ENCODE results near the gene GRIA2.

The GRIA2 gene

DNA sequence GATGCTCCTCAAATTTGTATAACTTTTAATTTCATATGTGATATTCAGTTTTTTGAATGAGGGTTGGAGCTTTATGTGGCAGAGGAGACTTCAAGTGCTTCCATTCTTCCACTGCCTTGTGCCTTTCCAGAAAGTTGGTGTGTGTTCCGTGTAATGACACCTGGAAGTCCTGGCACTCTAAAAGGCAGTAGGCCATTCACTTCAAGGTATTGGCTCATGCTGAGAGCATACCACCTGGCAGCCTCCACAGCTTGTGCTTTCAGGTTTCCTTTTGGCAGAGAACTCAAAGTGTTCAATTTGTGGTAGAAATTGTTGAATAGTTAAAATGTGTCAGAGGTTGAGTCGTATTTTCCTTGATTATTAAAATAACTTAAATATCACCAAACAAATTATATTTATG, 49.6 kb downstream of the GRIA2 start:
- no peak for DNase-seq

DNA sequence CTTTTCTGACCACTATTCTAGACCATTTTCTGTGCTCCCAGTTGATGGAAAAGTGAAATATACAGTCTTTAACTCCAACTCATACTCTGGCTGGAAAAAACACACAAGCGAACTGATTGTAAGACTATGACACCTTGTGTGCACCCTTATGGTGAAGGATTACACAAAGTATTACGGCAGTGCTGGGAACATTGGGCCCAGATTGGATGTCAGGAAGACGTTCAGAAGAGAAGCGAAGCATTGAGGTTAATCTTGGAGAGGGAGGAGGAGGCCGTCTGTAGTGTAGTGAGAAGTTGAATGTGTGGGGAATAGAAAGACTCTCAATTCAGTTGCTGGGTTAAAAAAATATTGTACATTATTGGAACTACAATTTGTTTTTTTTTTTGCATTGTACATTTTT, 50.0 kb downstream of the GRIA2 start:
- DNase-seq: no peak

DNA sequence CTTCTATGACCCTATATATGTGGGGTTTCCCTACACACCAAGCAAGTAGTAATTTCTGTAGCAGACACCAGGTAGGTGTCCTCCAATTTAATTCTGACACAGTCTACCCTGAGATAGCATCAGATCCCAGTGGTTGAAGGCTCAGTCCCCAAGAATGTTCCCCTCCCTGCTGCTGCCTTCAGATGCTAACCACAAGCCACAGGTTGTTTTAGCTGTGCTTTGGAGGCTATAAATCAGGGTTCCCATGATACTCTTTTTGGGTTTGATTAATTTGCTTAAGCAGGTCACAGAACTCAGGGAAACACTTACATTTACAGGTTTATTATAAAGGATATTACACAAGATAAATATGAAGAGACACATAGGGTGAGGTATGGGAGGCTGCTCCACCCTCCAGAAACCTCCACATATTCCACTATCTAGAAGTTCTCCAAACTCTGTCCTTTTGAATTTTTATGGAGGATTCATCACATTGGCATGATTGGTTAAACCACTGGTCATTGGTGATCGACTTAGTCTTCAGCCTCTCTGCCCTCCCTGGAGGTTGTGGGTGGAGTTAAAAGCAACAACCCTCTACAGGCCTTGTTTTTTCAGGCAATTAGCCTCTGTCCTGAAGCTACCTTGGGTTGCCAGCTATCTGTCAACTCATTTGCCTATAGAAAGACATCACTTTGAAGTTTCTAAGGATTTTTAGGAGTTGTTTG, 50.8 kb downstream of the GRIA2 start:
- no peak for DNase-seq

GRCh38 chr4:157280673-157281072, 60.1 kb downstream of the GRIA2 start:
- DNase-seq: no peak

DNA sequence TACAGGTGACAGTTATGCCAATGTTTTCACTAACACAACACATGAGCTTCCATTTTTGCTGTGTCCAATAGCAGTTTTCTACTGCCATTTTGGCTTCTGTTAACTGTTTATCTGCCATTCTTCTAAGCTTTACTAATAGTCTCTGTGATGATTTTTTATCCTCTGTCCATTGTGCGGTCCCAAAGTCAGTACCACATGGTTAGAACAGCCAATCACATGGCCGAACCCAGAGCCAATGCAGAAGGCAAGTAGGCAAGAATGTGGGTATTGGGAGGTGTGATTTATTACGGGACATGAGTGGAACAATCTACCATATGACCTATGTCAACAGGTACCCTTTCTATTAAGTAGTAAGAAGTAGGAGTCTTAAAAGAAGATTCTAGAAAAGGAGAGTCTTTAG, 61.5 kb downstream of the GRIA2 start:
- no peak for DNase-seq

DNA sequence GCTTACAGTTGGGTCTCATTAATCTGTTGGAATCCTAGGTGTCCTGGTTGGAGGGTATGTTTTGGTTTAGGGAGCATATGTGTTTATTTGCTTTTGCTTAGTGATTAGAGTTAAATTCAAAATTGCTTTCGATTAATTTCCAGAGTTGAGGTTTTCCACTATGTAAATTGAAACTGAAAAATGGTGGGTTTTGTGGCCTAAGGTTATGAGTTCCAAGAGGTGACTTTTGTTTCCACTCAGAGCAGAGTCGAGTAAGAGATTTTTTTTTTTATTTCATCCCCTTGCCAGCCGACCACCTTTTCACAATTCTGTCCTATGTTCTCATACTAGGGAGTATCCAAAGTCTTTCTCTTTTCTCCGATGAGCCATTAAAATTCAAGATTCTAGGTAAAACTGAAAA, 66.9 kb downstream of the GRIA2 start:
- no peak for DNase-seq

- DNase-seq: no peak
Measured at GRCh38 chr4:157290622-157291021, 70.1 kb downstream of the GRIA2 start.

DNA sequence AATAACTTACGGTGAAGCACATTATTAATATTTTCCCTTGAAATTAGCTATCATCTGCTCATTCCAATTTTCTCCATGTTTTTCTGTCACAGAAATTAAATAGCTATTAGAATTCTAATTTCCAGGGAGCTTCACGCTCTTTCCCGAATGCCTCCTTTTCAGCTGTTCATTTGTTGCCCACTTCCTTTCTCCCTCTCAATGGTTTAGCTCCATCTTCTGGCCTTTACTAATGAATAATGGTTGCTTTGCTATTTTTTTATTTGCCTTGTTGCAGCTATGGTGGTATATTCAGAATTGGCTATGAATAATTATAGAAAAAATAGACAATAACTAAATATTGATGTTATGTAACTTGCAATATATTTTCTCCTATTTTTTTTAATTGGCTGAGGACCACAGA, 70.5 kb downstream of the GRIA2 start:
- no peak for DNase-seq

DNA sequence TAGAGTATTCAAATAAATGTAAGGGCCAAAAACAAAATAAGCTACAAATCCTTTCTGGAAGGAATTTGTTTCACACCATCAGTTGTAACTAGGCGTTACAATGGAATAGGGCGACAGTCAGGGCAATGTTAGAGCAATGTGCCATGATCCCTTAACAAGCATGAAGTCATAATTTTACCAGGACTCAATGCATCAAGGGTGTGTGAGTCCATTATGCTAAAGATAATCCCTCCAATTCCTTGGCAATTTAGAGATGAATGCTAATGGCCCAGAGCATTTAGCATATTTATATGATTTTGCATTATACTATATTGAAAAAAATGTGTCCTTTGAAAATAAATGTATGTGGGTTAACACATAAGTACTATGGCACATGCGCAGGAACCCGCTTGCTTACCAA, 73.1 kb downstream of the GRIA2 start:
- DNase-seq: no peak

DNA sequence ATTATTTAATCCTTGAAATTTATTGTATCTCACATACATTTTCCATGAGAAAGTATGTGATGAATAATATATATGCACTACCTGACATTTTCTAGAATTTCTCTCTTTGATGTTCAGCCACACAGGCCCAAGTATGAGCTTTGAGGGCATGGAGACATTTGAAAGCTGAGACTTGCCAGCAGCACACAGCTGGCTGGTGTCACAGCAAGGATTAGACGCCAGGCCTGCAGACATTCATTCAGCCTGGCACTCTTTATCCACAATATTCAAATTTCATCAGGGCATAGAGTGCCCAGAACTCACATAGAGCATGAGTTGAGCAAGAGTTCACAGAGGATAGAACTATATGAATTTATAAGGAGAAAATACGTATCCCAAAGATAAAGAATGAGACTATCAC, 74.0 kb downstream of the GRIA2 start:
- DNase-seq: no peak

GRCh38 chr4:157300701-157301100, 80.2 kb downstream of the GRIA2 start:
- DNase-seq: no peak

- no peak for DNase-seq
Measured at GRCh38 chr4:157303471-157303960, 83.0 kb downstream of the GRIA2 start.

- DNase-seq: no peak
Measured at GRCh38 chr4:157304769-157305168, 84.2 kb downstream of the GRIA2 start.

- no peak for DNase-seq
Measured at GRCh38 chr4:157312702-157313101, 92.2 kb downstream of the GRIA2 start.

DNA sequence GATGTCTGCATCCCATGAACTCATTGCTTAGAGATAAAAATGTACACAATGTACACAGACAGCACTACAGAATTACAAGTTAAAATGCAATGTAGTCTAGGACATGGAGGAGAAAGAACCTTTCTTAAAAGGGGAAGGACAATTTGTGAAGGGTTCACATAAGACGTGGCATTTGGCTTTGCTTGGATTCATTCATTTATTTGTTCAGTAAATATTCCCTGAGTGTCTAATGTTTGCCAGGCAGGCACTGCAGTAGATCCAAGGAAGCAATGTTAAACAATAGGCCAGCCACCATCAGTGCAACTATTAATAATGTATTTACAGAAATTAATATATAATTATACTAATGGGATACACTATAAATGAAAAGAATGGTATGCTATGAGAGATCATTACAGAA, 94.4 kb downstream of the GRIA2 start:
- DNase-seq: no peak

- DNase-seq: no peak
Measured at GRCh38 chr4:157315968-157316367, 95.4 kb downstream of the GRIA2 start.

GRCh38 chr4:157320092-157320491, 99.6 kb downstream of the GRIA2 start:
- no peak for DNase-seq

- DNase-seq: no peak
Measured at GRCh38 chr4:157327666-157328065, 107.1 kb downstream of the GRIA2 start.

GRCh38 chr4:157357887-157358286, 137.4 kb downstream of the GRIA2 start:
- no peak for DNase-seq

- no peak for DNase-seq
Measured at GRCh38 chr4:157358439-157358838, 137.9 kb downstream of the GRIA2 start.

- DNase-seq: no peak
Measured at GRCh38 chr4:157358851-157359250, 138.3 kb downstream of the GRIA2 start.

GRCh38 chr4:157363360-157363759, 142.8 kb downstream of the GRIA2 start:
- DNase-seq: no peak

DNA sequence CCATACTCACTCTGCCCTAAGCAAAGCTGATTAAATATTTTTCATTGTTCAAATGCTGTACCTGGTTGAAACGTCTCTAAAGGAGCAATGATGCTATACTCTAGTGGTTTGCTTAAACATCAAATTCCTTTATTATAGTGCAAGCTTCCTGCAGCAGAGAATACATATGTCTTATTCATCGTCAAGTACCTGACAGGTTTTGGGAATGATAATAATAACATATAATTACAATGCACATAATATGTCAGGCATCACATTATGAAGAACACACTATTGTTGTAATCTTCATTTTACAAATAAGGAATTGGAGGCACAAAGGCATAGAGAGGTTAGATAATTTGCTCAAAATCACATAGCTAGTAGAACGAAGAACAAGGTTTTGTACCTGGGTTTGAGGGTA, 151.6 kb downstream of the GRIA2 start:
- DNase-seq: no peak

DNA sequence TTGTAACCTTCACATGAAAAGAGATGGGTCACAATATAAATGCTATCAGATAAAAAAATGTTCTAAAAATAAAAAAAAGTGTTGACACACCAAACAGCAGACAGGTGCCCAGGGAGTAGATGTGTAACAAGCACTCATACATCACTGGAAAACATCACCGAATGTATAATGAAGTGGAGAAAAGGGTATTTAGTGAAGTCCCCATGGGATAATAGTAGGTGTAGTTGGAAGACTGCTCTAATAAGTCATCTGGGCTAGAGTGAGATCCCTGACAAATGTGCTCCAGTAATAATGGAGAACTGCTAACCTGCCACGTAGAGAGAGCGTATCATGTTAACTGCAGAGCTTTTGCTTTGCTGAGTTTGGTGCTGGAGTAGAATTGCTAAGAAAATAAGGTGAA, 152.0 kb downstream of the GRIA2 start:
- no peak for DNase-seq

DNA sequence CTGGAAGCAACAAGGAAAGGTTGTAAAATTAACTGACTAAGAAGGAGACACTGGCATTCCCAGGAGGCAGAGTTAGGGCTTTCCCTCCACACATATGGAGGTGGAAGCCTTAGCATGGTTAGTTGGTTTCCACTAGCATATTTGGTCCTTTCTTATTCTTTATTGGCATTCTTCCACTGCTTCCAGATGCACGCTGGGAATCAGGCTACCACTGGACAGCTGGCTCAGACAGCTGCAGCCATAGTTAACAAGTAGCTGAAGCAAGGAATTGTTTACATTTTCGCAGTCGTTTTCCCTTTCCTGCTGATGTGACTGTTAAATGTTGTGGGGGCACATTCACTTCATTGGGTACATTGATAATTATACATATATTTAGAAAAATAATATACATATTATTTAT, 169.2 kb downstream of the GRIA2 start:
- DNase-seq: no peak

Data from activated CD4-positive, alpha-beta T cell treated with anti-CD3 and anti-CD28 coated beads for 4 hours (primary cell).